Osteoblast (primary cell): ENCODE results near the gene BANF1. TPM values are rescaled to one million over a fixed set of nuclear protein-coding genes. Genes with fewer than 3 reads are reported as not detected.

ENCODE experiments used
- DNase-seq: peaks from one replicate; pipeline ENCODE4 v3.0.0; 2011; ENCODE audit warnings: low spot score, mixed read lengths; ENCODE audit not compliant: insufficient read length; ENCODE audit errors: missing footprints
- H2AFZ ChIP-seq: 2 replicates; pipeline ENCODE4 v1.6.0; 2011; ENCODE audit warnings: mild to moderate bottlenecking, low read length
- H3K27ac ChIP-seq: 2 replicates; pipeline ENCODE4 v1.5.1; 2011; ENCODE audit warnings: mild to moderate bottlenecking, low read depth, low read length, moderate library complexity
- H3K27me3 ChIP-seq: 2 replicates; pipeline ENCODE4 v1.6.0; 2012; ENCODE audit warnings: mild to moderate bottlenecking, control low read depth, inconsistent platforms, low read length, moderate library complexity; ENCODE audit not compliant: insufficient read depth
- H3K36me3 ChIP-seq: 2 replicates; pipeline ENCODE4 v1.5.1; 2011; ENCODE audit warnings: mild to moderate bottlenecking, low read length, control low read depth, moderate library complexity; ENCODE audit not compliant: insufficient read depth
- H3K4me1 ChIP-seq: 2 replicates; pipeline ENCODE4 v1.5.1; 2011; ENCODE audit warnings: mild to moderate bottlenecking, low read length, control low read depth, moderate library complexity; ENCODE audit not compliant: insufficient read depth
- H3K4me2 ChIP-seq: 2 replicates; pipeline ENCODE4 v1.6.0; 2011; ENCODE audit warnings: mild to moderate bottlenecking, low read length; ENCODE audit not compliant: insufficient read depth
- H3K4me3 ChIP-seq: fragments of 200-600 bp; sonication (generic); 3 replicates; pipeline ENCODE4 v1.5.1; 2012; ENCODE audit warnings: mild to moderate bottlenecking, low read length, inconsistent platforms; ENCODE audit not compliant: insufficient read depth
- H3K79me2 ChIP-seq: 2 replicates; pipeline ENCODE4 v1.6.0; 2012; ENCODE audit warnings: mild to moderate bottlenecking, low read length, control low read depth, inconsistent platforms; ENCODE audit not compliant: insufficient read depth
- H3K9me3 ChIP-seq: 2 replicates; pipeline ENCODE4 v1.5.1; 2011; ENCODE audit warnings: low read depth, low read length, control low read depth
- H4K20me1 ChIP-seq: 2 replicates; pipeline ENCODE4 v1.6.0; 2012; ENCODE audit warnings: mild to moderate bottlenecking, low read length, control low read depth; ENCODE audit not compliant: insufficient read depth
- total RNA-seq: library from RNA; depleted of rRNA; stranded (reverse); fragments of >200 nt; gene quantifications from 2 replicates; pipeline ENCODE4 v1.2.3, GENCODE V29; 2012
- TF ChIP-seq, protein P1 (sequence below): IDR thresholded peaks from 2 replicates; pipeline ENCODE4 v1.5.1; 2011; ENCODE audit warnings: mild to moderate bottlenecking, low read depth, low read length, moderate library complexity; ENCODE audit errors: extremely low read depth

The BANF1 gene
- total RNA-seq, 1 donor: 14.5 TPM

DNA sequence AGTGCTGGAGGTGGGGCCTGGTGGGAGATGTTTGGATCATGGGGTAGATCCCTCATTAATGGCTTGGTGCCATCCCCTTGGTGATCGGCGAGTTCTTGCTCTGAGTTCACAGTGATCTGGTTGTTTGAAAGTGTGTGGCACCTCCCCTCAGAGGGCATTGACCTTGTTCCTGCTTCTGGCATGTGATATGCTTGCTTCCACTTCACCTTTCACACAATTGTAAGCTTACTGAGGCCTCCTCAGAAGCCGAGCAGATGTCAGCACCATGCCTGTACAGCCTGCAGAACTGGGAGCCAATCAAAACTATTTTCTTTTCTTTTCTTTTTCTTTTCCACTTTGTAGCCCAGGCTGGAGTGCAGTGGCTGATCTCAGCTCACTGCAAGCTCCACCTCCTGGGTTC is 35.0 kb downstream of the BANF1 start:
- Histone ChIP-seq H3K36me3 (no peaks in the 10 kb centered on the region), H3K4me3 (no peak overlapping the region), H3K27ac (no peak overlapping the region), H3K9me3 (no peaks in the 10 kb centered on the region), H3K4me1 (no peaks in the 10 kb centered on the region), H3K27me3 (no peaks in the 10 kb centered on the region), H3K4me2 (no peak overlapping the region), H2AFZ (no peak overlapping the region), H3K79me2 (no peaks in the 10 kb centered on the region), H4K20me1 (no peaks in the 10 kb centered on the region)
- TF ChIP-seq, protein P1, sequence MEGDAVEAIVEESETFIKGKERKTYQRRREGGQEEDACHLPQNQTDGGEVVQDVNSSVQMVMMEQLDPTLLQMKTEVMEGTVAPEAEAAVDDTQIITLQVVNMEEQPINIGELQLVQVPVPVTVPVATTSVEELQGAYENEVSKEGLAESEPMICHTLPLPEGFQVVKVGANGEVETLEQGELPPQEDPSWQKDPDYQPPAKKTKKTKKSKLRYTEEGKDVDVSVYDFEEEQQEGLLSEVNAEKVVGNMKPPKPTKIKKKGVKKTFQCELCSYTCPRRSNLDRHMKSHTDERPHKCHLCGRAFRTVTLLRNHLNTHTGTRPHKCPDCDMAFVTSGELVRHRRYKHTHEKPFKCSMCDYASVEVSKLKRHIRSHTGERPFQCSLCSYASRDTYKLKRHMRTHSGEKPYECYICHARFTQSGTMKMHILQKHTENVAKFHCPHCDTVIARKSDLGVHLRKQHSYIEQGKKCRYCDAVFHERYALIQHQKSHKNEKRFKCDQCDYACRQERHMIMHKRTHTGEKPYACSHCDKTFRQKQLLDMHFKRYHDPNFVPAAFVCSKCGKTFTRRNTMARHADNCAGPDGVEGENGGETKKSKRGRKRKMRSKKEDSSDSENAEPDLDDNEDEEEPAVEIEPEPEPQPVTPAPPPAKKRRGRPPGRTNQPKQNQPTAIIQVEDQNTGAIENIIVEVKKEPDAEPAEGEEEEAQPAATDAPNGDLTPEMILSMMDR: no peak
- DNase-seq: no peak

DNA sequence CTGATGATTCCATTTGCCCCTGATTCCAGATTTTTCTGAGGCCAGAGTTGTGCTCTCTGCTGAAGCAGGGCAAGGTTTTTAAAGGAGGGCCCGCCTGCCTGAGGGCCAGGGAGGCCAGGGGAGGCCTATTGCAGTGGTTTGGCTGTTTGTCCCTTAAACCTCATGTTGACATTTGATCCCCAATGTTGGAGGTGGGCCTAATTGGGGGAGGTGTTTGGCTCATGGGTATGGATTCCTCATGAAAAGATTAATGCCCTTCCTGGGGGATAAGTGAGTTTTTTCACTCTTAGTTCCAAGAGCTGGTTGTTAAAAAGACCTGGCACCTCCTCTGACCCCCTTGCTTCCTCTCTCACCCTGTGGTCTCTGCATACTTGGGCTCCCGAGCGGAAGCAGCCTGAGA is 37.5 kb downstream of the BANF1 start:
- H3K27me3 ChIP-seq: no peaks in the 10 kb centered on the region

DNA sequence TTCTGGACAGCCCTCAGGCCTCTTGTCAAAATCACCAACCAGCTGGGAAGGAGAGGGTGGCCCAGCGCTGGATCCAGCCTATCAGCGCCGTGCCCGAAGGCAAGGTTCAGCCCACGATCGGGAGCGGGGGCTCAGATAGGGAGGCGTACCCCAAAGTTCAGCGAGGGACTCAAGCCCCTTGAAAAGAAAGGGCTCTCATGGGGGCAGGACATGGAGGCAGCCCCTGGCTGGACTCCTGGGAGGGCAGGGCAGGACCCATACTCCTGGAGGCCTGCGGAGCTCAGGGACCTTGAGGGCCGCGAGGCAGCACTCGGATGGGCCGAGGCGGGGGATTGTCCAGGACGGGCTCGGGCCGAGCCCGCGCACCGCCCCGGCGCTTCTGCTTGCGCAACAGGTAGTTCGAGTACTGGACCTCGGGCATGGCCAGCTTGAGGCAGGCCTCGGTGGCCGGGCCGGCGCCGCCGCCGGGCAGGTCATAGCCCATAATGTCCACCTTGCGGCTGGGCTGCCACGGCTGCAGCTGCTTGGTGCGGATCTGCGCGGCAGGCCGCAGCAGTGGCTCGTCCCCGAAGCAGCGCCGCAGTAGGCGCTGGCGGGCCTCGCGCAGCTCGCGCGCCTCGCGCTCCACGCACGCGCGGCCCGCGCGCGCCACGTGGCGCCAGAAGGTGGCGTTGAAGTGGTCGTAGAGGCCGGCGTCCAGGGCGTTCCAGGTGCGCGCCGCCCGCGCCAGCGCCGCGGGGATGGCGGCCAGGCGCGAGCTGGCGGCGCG is 40.1 kb downstream of the BANF1 start:
- no peaks in the 10 kb centered on the region for H3K9me3 ChIP-seq
- peak; percentile 36 for DNase-seq
- no peaks in the 10 kb centered on the region for H4K20me1 ChIP-seq
- H3K36me3 ChIP-seq: no peaks in the 10 kb centered on the region
- no peaks in the 10 kb centered on the region for H3K27me3 ChIP-seq
- H3K4me1 ChIP-seq: peaks cover 5% of the 10 kb centered on the region
- H3K4me3 ChIP-seq: no peak overlapping the region
- no peaks in the 10 kb centered on the region for H3K79me2 ChIP-seq
- H2AFZ ChIP-seq: no peak overlapping the region
- no peak overlapping the region for H3K27ac ChIP-seq
- TF ChIP-seq, protein P1: no peak
- H3K4me2 ChIP-seq: no peak overlapping the region

More for the DNA sequence above, 37.5 kb downstream of the BANF1 start:
- TF ChIP-seq, protein P1: no peak
- no peaks in the 10 kb centered on the region for H3K79me2 ChIP-seq
- H3K9me3 ChIP-seq: no peaks in the 10 kb centered on the region
- H3K36me3 ChIP-seq: no peaks in the 10 kb centered on the region
- no peaks in the 10 kb centered on the region for H4K20me1 ChIP-seq
- peaks cover 2% of the 10 kb centered on the region for H3K4me1 ChIP-seq
- no peak overlapping the region for H3K4me3 ChIP-seq
- DNase-seq: peak; percentile 66
- H2AFZ ChIP-seq: no peak overlapping the region
- H3K27ac ChIP-seq: no peak overlapping the region
- no peak overlapping the region for H3K4me2 ChIP-seq

DNA sequence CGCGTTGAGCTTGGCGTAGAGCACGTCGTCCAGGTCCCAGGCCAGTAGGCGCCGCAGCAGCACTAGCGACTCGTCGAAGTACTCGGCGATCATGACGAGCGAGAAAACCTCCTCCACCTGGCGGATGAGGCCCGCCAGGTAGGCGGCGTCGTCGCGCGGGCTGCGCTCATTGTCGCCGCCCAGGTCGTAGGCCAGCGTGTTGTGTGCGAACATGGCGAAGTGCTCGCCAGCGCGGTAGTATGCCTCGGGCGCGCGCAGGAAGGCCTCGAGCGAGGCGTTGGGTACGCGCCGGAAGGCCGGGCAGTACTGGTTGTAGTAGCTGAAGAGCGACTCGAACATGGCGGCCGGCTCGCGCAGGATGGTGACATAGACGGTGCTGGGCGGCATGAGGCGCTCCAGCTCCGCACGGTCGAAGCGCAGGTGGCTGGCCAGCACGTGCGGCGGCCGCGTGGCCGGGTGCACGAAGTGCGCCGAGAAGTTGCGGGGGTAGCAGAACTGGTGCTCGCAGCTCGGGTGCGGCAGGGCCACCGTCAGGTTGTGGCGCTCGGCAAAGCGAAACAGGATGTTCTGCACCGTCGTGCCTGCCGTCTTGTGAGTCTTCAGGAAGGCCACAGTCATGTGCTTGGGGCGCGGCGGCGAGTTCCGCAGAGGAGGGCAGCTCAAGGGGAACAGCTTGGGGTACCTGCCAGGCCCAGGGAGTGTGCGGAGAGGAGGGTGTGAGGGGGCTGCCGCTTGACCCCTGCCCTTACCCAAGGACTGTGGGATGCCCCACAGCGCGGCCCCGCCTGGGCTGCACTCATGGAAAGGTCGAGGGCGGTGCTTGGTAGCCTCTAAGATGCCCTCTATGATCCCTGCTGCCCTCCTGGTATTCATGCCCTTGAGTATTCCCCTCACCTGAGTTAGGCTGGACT is 40.9 kb downstream of the BANF1 start:
- H3K27me3 ChIP-seq: peaks cover 6% of the 10 kb centered on the region
- no peak overlapping the region for H3K4me2 ChIP-seq
- DNase-seq: peak; percentile 61
- H3K79me2 ChIP-seq: no peaks in the 10 kb centered on the region
- no peaks in the 10 kb centered on the region for H3K36me3 ChIP-seq
- H2AFZ ChIP-seq: no peak overlapping the region
- peaks cover 5% of the 10 kb centered on the region for H3K4me1 ChIP-seq
- H4K20me1 ChIP-seq: no peaks in the 10 kb centered on the region
- no peaks in the 10 kb centered on the region for H3K9me3 ChIP-seq
- H3K27ac ChIP-seq: no peak overlapping the region
- TF ChIP-seq, protein P1: no peak
- H3K4me3 ChIP-seq: no peak overlapping the region
